ENCODE results near the gene FNTB. TPM values are rescaled to one million over a fixed set of nuclear protein-coding genes. Genes with fewer than 3 reads are reported as not detected.

FNTB gene
- total and polyA plus RNA-seq, 2 donors (not counting 3 experiments of a cell fraction or from before 2014, with no cell fraction given): 21.0 to 21.6 TPM

GRCh38 chr14:65019944-65020566 is 33.4 kb downstream of the FNTB start:
- Histone ChIP-seq H3K9ac (replicated peaks; ENCODE audit: extremely low read depth, insufficient read depth, low read length) (no peak overlapping the region), H3K4me2 (ENCODE audit: insufficient read depth, low read length) (no peak overlapping the region), H3K9me1 (replicated peaks; ENCODE audit: control insufficient read depth, extremely low read depth, insufficient read depth, low read length) (no peaks in the 10 kb centered on the region), H3K27me3 (ENCODE audit: control insufficient read depth in 2 of 2, insufficient read depth in 2 of 2, low read length in 2 of 2) (no peaks in the 10 kb centered on the region), H3K9me3 (replicated peaks; ENCODE audit: control insufficient read depth, insufficient read depth, low read length) (no peaks in the 10 kb centered on the region), H3K27ac (ENCODE audit: insufficient read depth, low read depth, low read length) (no peak overlapping the region), H3K4me3 (replicated peaks in 1 of 3; ENCODE audit: insufficient read depth in 1 of 3, low read depth in 1 of 3, low read length in 3 of 3) (no peak overlapping the region), H3K36me3 (ENCODE audit: control insufficient read depth in 2 of 2, extremely low read depth in 1 of 2, insufficient read depth in 2 of 2, low read length in 2 of 2) (peaks cover 0 to 5% of the 10 kb centered on the region in 2 experiments), H4K20me1 (replicated peaks; ENCODE audit: control insufficient read depth, extremely low read depth, insufficient read depth, low read length) (no peaks in the 10 kb centered on the region), H3K4me1 (ENCODE audit: control insufficient read depth, extremely low read depth, insufficient read depth, low read length) (no peaks in the 10 kb centered on the region), H2AFZ (ENCODE audit: low read depth, low read length) (no peak overlapping the region), H3K79me2 (ENCODE audit: control insufficient read depth, insufficient read depth, low read length) (no peaks in the 10 kb centered on the region)
- BruUV-seq (replicated peaks): no TSS peak
- ChIA-PET POLR2A (interaction anchor here (0.6 to 1.3 kb wide), 3 partner anchors 26 to 37 kb away, joined by 3 to 5 read pairs (median 4); partner anchors contain the start of gene FNTB), CTCF (interaction anchor here (0.6 to 4.1 kb wide), 45 partner anchors 9 to 805 kb away, joined by 3 to 109 read pairs (median 5); partner anchors contain the start of genes CHURC1, FNTB and MAX)
- intact Hi-C loops (cut with micrococcal nuclease) (loop anchor here (1.0 to 2.0 kb wide), 2 partner anchors 33 to 219 kb away; no protein-coding TSS in a partner anchor), dilution Hi-C loops (cut with MboI; ENCODE audit: extremely low pct_ligation_motif_present, low sequenced_read_pairs) (no loop called here)
- DNase-seq (ENCODE audit: low read depth, low spot score) (peak; percentile 82), FAIRE-seq (peak; percentile 70)
- TF ChIP-seq MAX (IDR thresholded peaks at IDR 0.05; ENCODE audit: insufficient read depth, insufficient read length) (no peak), CTCF (IDR thresholded peaks at IDR 0.05; ENCODE audit: extremely low read depth in 1 of 2, insufficient read depth in 1 of 2, low read depth in 1 of 2, low read length in 2 of 2) (peak; percentile 63)

GRCh38 chr14:65024957-65025356 is 38.3 kb downstream of the FNTB start:
- no peak for FAIRE-seq
- H3K9me3 ChIP-seq (replicated peaks; ENCODE audit: control insufficient read depth, insufficient read depth, low read length): no peaks in the 10 kb centered on the region
- no peaks in the 10 kb centered on the region for H3K27me3 ChIP-seq (ENCODE audit: control insufficient read depth in 2 of 2, insufficient read depth in 2 of 2, low read length in 2 of 2)
- BruUV-seq (replicated peaks): no TSS peak
- H4K20me1 ChIP-seq (replicated peaks; ENCODE audit: control insufficient read depth, extremely low read depth, insufficient read depth, low read length): no peaks in the 10 kb centered on the region
- CTCF ChIA-PET: interaction anchor here (1.7 kb wide), 1 partner anchor 38 kb away, joined by 6 read pairs; the partner anchor contains the start of gene FNTB
- POLR2A ChIA-PET: no interaction called here
- DNase-seq (ENCODE audit: low read depth, low spot score): no peak
- no peak for TF ChIP-seq MYC (IDR thresholded peaks at IDR 0.05; ENCODE audit: low read depth, low read length)
- no peak for TF ChIP-seq POLR2AphosphoS5 (IDR thresholded peaks at IDR 0.05; ENCODE audit: insufficient read depth, low read depth, low read length)
- no peak overlapping the region for H3K27ac ChIP-seq (ENCODE audit: insufficient read depth, low read depth, low read length)
- no peaks in the 10 kb centered on the region for H3K9me1 ChIP-seq (replicated peaks; ENCODE audit: control insufficient read depth, extremely low read depth, insufficient read depth, low read length)
- dilution Hi-C loops (cut with MboI; ENCODE audit: extremely low pct_ligation_motif_present, low sequenced_read_pairs): no loop called here
- no peak overlapping the region for H3K4me3 ChIP-seq (replicated peaks in 1 of 3; ENCODE audit: insufficient read depth in 1 of 3, low read depth in 1 of 3, low read length in 3 of 3)
- no peak overlapping the region for H3K4me2 ChIP-seq (ENCODE audit: insufficient read depth, low read length)
- no peaks in the 10 kb centered on the region for H3K79me2 ChIP-seq (ENCODE audit: control insufficient read depth, insufficient read depth, low read length)
- H3K36me3 ChIP-seq (ENCODE audit: control insufficient read depth in 2 of 2, extremely low read depth in 1 of 2, insufficient read depth in 2 of 2, low read length in 2 of 2): no peaks in the 10 kb centered on the region
- H3K4me1 ChIP-seq (ENCODE audit: control insufficient read depth, extremely low read depth, insufficient read depth, low read length): no peaks in the 10 kb centered on the region
- intact Hi-C loops (cut with micrococcal nuclease): no loop called here
- no peak overlapping the region for H2AFZ ChIP-seq (ENCODE audit: low read depth, low read length)
- no peak overlapping the region for H3K9ac ChIP-seq (replicated peaks; ENCODE audit: extremely low read depth, insufficient read depth, low read length)

All from endothelial cell of umbilical vein (primary cell).